Measurements from ENCODE around the gene MAP1LC3A. TPM values are rescaled to one million over a fixed set of nuclear protein-coding genes. Genes with fewer than 3 reads are reported as not detected.

The MAP1LC3A gene
- total RNA-seq, 2 experiments from 2014 or later = 1.6 to 1.7 TPM

DNA sequence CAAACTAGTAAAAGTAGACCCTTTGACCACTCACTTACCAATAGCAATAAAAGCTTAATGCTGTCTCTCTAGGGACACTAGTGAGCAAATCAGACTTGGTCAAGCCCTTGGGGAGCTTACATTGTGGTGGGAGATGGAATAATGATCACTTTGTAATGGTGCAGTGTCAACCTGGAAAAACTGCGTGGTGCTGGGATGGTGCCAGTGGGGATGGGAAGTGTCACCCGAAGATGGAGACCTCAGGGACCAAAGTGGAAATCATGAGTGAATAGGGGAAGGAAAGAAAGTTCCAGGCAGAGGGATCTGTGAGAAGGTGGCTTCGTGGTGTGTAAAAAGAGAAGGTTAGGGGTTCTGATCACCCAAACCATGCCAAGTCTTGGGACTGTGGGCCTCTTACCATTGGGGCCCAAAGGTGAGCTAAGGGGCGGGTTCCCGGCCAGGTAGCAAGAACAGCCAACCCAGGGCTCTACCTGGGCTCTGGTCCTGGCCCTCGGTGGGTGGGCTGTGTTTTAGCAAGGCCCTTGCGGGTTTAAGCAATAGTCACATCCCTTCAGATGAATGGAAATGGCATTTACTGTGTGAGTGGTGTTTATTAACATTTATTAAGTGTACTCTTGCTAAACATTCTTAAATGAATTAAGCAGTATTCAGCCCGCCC is 26.8 kb upstream of the MAP1LC3A start:
- CTCF ChIA-PET = interaction anchor here (0.5 to 3.4 kb wide), 3 partner anchors 9 to 655 kb away, joined by 6 to 13 read pairs (median 8); no protein-coding TSS in a partner anchor
- H3K9me3 Mint-ChIP-seq = no peaks in the 10 kb centered on the region
- H3K27me3 Mint-ChIP-seq (ENCODE audit: low read depth) = no peaks in the 10 kb centered on the region
- H3K27ac Mint-ChIP-seq = no peak overlapping the region
- H3K36me3 Mint-ChIP-seq (ENCODE audit: low read depth) = peaks cover 17% of the 10 kb centered on the region
- no peaks in the 10 kb centered on the region for H3K4me1 Mint-ChIP-seq (ENCODE audit: low read depth)
- no peak overlapping the region for H3K4me3 Mint-ChIP-seq
- DNase-seq = no peak
- intact Hi-C loops (cut with micrococcal nuclease) = no loop called here

DNA sequence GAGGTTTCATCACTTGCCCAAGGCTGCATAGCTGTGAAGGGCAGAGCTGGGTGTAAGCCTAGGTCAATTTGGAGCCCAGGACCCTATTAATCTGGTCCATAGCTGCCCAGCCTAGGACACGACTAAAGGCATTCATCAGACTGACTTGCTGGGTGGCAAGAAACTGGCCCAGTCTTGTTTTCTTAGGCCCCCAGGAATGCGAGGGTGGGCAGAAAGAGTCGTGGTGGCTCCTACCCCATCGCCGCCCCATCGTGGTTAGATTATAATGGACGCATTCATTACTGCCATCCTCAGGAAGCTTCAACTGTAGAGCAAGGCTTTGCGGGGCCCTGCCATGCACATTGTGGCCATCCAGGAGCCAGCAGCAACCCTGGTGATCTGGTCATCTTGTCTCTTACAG is 26.2 kb upstream of the MAP1LC3A start:
- Mint-ChIP-seq H3K4me3 (no peak overlapping the region), H3K27ac (no peak overlapping the region), H3K4me1 (ENCODE audit: low read depth) (no peaks in the 10 kb centered on the region), H3K27me3 (ENCODE audit: low read depth) (no peaks in the 10 kb centered on the region), H3K36me3 (ENCODE audit: low read depth) (peaks cover 17% of the 10 kb centered on the region), H3K9me3 (no peaks in the 10 kb centered on the region)
- CTCF ChIA-PET = interaction anchor here (0.5 to 3.4 kb wide), 3 partner anchors 9 to 655 kb away, joined by 6 to 13 read pairs (median 8); no protein-coding TSS in a partner anchor
- DNase-seq = no peak
- intact Hi-C loops (cut with micrococcal nuclease) = no loop called here

DNA sequence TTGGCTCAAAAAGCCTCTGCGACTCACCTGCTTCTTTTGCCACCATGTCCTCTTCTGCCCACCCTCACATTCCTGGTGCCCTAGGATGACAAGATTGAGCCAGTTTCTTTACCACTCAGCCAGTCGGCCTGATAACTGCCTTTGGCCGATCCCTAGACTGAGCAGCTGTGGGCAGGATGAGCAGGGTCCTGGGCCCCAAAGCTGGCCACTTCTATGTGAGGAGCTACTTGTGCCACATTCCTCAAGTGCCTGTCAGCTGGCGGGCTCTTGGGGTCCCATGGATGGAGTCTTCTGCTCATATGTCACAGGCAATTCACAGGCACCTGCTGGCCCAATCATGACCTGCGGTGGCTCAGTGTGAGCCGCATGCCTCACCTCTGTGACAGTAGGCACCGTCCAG is 25.8 kb upstream of the MAP1LC3A start:
- CTCF ChIA-PET = interaction anchor here (0.8 to 3.4 kb wide), 3 partner anchors 10 to 220 kb away, joined by 3 to 13 read pairs (median 6); no protein-coding TSS in a partner anchor
- H3K36me3 Mint-ChIP-seq (ENCODE audit: low read depth) = peaks cover 17% of the 10 kb centered on the region
- intact Hi-C loops (cut with micrococcal nuclease) = no loop called here

DNA sequence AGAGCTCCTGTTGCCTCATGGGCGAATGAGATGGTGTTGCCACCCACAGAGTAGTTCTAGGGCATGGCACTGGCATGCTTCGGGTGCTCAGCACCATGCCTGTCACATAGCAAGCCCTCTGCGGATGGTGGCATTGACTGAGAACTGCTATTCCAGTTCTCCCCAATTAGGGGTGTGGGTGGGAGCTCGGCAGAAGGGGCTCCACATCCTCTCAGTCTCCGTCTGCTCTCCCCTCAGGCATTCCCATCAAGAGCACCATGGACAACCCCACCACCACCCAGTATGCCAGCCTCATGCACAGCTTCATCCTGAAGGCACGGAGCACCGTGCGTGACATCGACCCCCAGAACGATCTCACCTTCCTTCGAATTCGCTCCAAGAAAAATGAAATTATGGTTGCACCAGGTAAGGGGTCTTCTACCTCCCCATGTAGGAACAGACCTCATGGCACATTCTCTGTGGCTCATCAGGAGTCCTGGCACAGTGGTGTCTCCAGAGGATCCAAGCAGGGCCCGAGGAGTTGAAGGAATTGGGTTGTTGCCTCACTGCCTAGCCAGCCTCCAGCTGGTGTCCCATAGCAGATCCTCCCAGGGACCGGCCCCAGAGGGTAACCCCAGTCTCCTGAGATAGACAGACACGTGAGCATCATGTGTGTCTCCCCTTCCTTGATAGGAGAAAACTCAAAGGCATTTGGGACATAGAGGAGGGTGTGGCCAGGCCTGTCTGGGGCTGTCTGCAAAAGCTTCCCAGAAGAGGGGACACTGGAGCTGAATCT is 23.9 kb upstream of the MAP1LC3A start:
- Mint-ChIP-seq H3K9me3 (no peaks in the 10 kb centered on the region), H3K27me3 (ENCODE audit: low read depth) (no peaks in the 10 kb centered on the region), H3K27ac (no peak overlapping the region), H3K36me3 (ENCODE audit: low read depth) (peaks cover 14% of the 10 kb centered on the region), H3K4me3 (no peak overlapping the region), H3K4me1 (ENCODE audit: low read depth) (no peaks in the 10 kb centered on the region)
- DNase-seq = no peak
- intact Hi-C loops (cut with micrococcal nuclease) = loop anchor here (5.0 kb wide), 1 partner anchor 222 kb away; no protein-coding TSS in a partner anchor
- CTCF ChIA-PET = interaction anchor here (1.7 kb wide), 1 partner anchor 222 kb away, joined by 7 read pairs; no protein-coding TSS in a partner anchor

More for the DNA sequence above, 25.8 kb upstream of the MAP1LC3A start:
- no peak for DNase-seq
- Mint-ChIP-seq H3K27me3 (ENCODE audit: low read depth) (no peaks in the 10 kb centered on the region), H3K4me3 (no peak overlapping the region), H3K9me3 (no peaks in the 10 kb centered on the region), H3K4me1 (ENCODE audit: low read depth) (no peaks in the 10 kb centered on the region), H3K27ac (no peak overlapping the region)

DNA sequence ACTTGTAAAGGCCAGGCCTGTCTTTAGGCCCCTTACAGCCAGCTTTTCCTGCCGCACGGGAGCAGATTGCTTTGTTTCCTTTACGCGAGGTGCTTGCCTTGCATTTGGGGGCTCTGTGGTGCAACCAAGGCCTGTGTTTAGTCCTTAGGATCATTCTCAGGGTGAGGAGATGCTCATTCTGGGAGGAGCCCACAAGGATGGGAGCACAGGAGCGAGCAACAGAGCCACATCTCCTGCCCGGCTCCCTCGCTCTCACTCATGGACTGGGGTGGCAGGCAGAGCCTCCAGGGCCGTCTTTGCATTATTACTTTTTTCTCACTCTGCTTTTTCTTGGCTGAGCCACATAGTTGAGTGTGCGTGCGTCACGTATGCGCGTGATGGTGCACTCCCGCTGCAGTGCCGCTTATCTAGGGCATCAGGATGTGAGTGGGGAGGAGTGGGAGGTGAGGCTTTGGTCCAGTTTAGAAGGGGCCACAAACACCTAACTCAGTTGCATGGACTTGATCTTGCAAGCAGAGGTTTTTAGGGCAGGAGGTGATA is 23.1 kb upstream of the MAP1LC3A start:
- Mint-ChIP-seq H3K9me3 (no peaks in the 10 kb centered on the region), H3K27ac (no peak overlapping the region), H3K4me1 (ENCODE audit: low read depth) (no peaks in the 10 kb centered on the region), H3K4me3 (no peak overlapping the region), H3K36me3 (ENCODE audit: low read depth) (peaks cover 17% of the 10 kb centered on the region), H3K27me3 (ENCODE audit: low read depth) (no peaks in the 10 kb centered on the region)
- CTCF ChIA-PET = interaction anchor here (1.7 kb wide), 1 partner anchor 223 kb away, joined by 7 read pairs; no protein-coding TSS in a partner anchor
- intact Hi-C loops (cut with micrococcal nuclease) = loop anchor here (5.0 kb wide), 1 partner anchor 223 kb away; no protein-coding TSS in a partner anchor
- DNase-seq = no peak

DNA sequence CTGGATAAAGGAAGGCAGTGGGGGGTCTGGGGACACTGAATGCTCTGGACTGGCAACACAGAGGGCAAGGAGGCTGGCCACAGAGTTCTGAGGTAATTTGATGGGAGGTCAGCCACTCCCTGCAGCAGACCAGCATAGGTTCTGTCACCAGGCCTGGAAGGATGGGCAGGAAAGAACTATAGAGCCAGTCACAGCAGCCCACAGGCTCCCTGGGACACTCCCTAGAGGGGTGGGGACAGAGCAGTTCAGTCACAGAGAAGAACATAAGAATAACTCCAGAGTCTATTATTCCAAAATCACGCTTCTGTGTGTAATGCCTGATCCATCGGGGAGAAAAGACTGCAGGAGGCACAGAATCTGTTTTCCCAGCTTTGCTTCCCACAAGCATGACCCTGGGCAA is 22.7 kb upstream of the MAP1LC3A start:
- DNase-seq = no peak
- Mint-ChIP-seq H3K27ac (no peak overlapping the region), H3K27me3 (ENCODE audit: low read depth) (no peaks in the 10 kb centered on the region), H3K4me3 (no peak overlapping the region), H3K4me1 (ENCODE audit: low read depth) (peaks cover under 1% of the 10 kb centered on the region), H3K9me3 (no peaks in the 10 kb centered on the region), H3K36me3 (ENCODE audit: low read depth) (peaks cover 21% of the 10 kb centered on the region)
- intact Hi-C loops (cut with micrococcal nuclease) = loop anchor here (5.0 kb wide), 1 partner anchor 224 kb away; no protein-coding TSS in a partner anchor
- CTCF ChIA-PET = interaction anchor here (1.5 to 5.2 kb wide), 2 partner anchors 171 to 232 kb away, joined by 3 to 52 read pairs; no protein-coding TSS in a partner anchor

DNA sequence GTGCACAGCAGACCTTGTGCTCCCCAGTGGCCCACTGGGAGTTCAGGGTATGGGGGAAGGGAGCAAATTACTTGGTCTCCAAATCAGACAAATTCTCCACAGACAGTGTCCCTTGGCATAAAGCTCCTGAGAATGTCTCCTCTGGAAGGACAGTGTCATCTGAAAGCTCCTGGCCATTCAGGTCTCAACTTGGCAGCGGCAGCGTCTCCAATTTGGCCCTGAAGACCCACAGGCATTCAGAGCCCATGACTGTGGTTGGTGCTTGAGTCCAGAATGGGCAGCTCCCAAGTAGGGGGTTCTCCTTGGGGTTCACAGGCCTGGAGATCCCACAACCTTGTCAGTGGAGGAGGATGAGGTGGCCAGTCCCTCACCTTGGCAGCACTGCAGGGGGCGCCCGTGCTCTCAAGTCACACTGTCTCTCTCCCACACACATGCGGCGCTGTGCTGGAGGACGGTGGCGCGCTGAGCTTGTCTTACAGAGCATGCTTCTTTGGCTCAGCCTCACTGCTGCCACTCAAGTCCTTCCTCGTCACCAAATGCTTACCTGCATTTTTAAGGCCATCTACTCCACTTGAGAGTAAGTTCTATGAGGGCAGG is 21.6 kb upstream of the MAP1LC3A start:
- H3K27ac Mint-ChIP-seq = no peak overlapping the region
- intact Hi-C loops (cut with micrococcal nuclease) = loop anchor here (5.0 kb wide), 1 partner anchor 225 kb away; no protein-coding TSS in a partner anchor
- no peaks in the 10 kb centered on the region for H3K9me3 Mint-ChIP-seq
- H3K27me3 Mint-ChIP-seq (ENCODE audit: low read depth) = no peaks in the 10 kb centered on the region
- CTCF ChIA-PET = interaction anchor here (0.5 to 5.2 kb wide), 9 partner anchors 26 to 259 kb away, joined by 3 to 52 read pairs (median 3); no protein-coding TSS in a partner anchor
- H3K36me3 Mint-ChIP-seq (ENCODE audit: low read depth) = peaks cover 25% of the 10 kb centered on the region
- no peak overlapping the region for H3K4me3 Mint-ChIP-seq
- H3K4me1 Mint-ChIP-seq (ENCODE audit: low read depth) = peaks cover 8% of the 10 kb centered on the region
- peak; percentile 65 for DNase-seq

DNA sequence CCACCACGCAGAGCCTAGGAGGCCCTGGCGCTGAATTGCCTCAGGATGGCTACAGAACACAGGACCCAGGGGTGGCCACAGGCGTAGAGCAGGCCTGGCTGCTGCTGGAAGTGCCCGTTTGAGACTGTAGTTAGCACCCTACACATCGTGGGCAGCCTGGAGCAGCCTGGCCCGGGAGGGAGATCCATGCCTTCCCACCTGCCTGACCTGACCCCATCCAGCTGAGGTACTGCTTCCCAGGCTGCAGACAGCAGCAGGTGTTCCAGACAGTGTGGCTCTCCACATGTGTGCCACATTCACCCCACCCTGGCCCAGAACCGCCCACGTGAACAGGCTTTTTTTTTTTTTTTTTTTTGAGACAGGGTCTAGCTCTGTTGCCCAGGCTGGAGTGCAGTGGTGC is 20.9 kb upstream of the MAP1LC3A start:
- CTCF ChIA-PET = interaction anchor here (0.6 to 5.2 kb wide), 14 partner anchors 11 to 242 kb away, joined by 3 to 52 read pairs (median 5); partner anchors contain the start of gene DYNLRB1

DNA sequence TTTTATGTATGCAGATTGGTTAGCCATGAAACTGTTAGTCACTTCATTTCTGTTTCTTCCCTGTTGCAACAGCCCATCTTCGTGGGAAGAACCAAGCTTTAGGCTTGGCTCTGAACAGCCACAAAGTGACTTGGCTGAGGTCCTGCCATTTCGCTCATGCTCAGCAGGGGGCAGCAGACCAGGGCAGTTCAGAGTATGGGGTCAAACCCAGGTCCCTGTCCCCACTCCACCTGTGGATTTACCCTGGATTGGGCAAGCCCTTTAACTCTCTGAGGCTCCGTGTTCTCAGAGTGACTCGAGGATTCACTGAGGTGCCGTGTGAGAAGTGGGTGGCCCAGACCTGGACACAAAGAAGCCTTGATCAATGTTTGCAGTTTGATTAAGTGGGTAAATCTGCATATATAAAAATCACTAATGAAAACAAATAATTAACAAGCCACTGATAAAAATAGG is 19.8 kb upstream of the MAP1LC3A start:
- no peaks in the 10 kb centered on the region for H3K27me3 Mint-ChIP-seq (ENCODE audit: low read depth)
- CTCF ChIA-PET = interaction anchor here (0.6 to 5.2 kb wide), 18 partner anchors 10 to 242 kb away, joined by 3 to 52 read pairs (median 4); partner anchors contain the start of genes DYNLRB1 and MAP1LC3A

More for the DNA sequence above, 20.9 kb upstream of the MAP1LC3A start:
- no peak overlapping the region for H3K27ac Mint-ChIP-seq
- peaks cover 10% of the 10 kb centered on the region for H3K4me1 Mint-ChIP-seq (ENCODE audit: low read depth)
- intact Hi-C loops (cut with micrococcal nuclease) = loop anchor here (1.0 to 5.0 kb wide), 4 partner anchors 45 to 232 kb away; no protein-coding TSS in a partner anchor
- no peak overlapping the region for H3K4me3 Mint-ChIP-seq
- DNase-seq = no peak
- no peaks in the 10 kb centered on the region for H3K27me3 Mint-ChIP-seq (ENCODE audit: low read depth)
- no peaks in the 10 kb centered on the region for H3K9me3 Mint-ChIP-seq
- peaks cover 25% of the 10 kb centered on the region for H3K36me3 Mint-ChIP-seq (ENCODE audit: low read depth)

DNA sequence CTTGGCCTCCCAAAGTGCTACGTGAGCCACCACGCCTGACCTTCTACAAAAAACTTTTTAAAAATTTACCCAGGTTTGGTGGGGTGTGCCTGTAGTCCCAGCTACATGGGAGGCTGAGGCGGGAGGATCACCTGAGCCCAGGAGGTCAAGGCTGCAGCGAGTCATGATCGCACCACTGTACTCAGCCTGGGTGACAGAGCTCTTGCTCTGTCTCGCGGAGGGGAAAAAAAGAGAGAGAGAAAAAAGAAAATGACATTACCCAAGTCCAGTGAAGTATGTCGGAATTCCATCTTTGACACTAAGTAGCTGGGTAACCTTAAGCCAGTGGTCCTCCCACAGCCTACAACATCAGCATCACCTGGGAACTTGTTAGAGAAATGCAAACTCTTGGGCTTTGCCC is 18.8 kb upstream of the MAP1LC3A start:
- Mint-ChIP-seq H3K27ac (no peak overlapping the region), H3K4me3 (no peak overlapping the region), H3K4me1 (ENCODE audit: low read depth) (peaks cover 21% of the 10 kb centered on the region), H3K9me3 (no peaks in the 10 kb centered on the region), H3K27me3 (ENCODE audit: low read depth) (no peaks in the 10 kb centered on the region), H3K36me3 (ENCODE audit: low read depth) (peaks cover 22% of the 10 kb centered on the region)
- DNase-seq = no peak
- CTCF ChIA-PET = interaction anchor here (0.5 to 5.2 kb wide), 16 partner anchors 9 to 349 kb away, joined by 3 to 52 read pairs (median 4); partner anchors contain the start of gene DYNLRB1
- intact Hi-C loops (cut with micrococcal nuclease) = loop anchor here (2.0 to 5.0 kb wide), 3 partner anchors 43 to 283 kb away; no protein-coding TSS in a partner anchor

More for the DNA sequence above, 19.8 kb upstream of the MAP1LC3A start:
- H3K4me1 Mint-ChIP-seq (ENCODE audit: low read depth) = peaks cover 12% of the 10 kb centered on the region
- intact Hi-C loops (cut with micrococcal nuclease) = loop anchor here (1.0 to 5.0 kb wide), 4 partner anchors 44 to 231 kb away; no protein-coding TSS in a partner anchor
- H3K9me3 Mint-ChIP-seq = no peaks in the 10 kb centered on the region
- H3K36me3 Mint-ChIP-seq (ENCODE audit: low read depth) = peaks cover 25% of the 10 kb centered on the region
- DNase-seq = peak; percentile 71
- H3K27ac Mint-ChIP-seq = no peak overlapping the region
- H3K4me3 Mint-ChIP-seq = no peak overlapping the region

DNA sequence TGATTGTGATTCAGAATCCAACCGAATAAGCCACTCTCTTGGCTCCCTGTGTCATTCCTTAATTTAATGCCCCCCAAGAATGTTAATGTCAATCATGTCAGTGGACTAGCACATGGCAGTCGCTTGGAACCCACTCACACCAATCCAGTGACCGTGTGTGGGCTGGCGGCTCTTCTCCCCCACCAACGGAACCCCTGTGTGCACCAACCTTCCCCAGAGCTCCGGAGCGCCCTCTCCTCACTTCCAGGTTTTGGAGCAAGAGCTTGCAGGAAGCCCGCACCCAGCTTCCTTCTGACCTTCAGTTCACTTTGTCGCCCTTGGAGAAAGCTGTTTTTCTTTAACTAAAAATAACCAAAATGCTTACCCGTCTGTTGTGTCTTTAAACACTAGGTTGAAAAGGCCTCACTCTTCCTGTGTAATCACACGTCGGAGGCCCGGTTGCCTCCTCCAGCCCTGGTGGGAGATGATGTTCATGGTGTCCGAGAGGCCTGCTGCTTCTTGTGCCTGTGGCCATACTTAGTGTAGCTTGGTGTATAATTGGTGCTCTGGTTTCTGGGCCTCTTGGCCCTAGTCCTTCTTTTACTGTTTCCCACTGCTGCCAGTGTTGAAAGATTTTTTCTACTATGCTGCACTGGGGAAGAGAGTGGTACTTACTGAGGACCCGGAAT is 17.8 kb upstream of the MAP1LC3A start:
- peak overlapping the region; percentile 73 for H3K27ac Mint-ChIP-seq
- no peak overlapping the region for H3K4me3 Mint-ChIP-seq
- H3K36me3 Mint-ChIP-seq (ENCODE audit: low read depth) = peaks cover 16% of the 10 kb centered on the region
- peaks cover 22% of the 10 kb centered on the region for H3K4me1 Mint-ChIP-seq (ENCODE audit: low read depth)
- CTCF ChIA-PET = interaction anchor here (0.5 to 5.2 kb wide), 8 partner anchors 13 to 1388 kb away, joined by 3 to 52 read pairs (median 4); no protein-coding TSS in a partner anchor
- intact Hi-C loops (cut with micrococcal nuclease) = loop anchor here (5.0 kb wide), 1 partner anchor 282 kb away; no protein-coding TSS in a partner anchor
- H3K27me3 Mint-ChIP-seq (ENCODE audit: low read depth) = no peaks in the 10 kb centered on the region
- H3K9me3 Mint-ChIP-seq = no peaks in the 10 kb centered on the region
- no peak for DNase-seq

Data from activated naive CD4-positive, alpha-beta T cell treated with anti-CD3 and anti-CD28 coated beads for 36 hours (primary cell).